HG03432 (cell line): ENCODE results near the gene AMELX.

ENCODE experiments used
- ATAC-seq: cut with Tn5 transposase; IDR thresholded peaks from one replicate; pipeline ENCODE4 v1.9.1; 2021; ENCODE audit warnings: mild to moderate bottlenecking, moderate library complexity; ENCODE audit not compliant: unreplicated experiment

Gene AMELX

GRCh38 chrX:11305641-11306040 lies 12.4 kb downstream of the AMELX start:
- ATAC-seq: no peak

DNA sequence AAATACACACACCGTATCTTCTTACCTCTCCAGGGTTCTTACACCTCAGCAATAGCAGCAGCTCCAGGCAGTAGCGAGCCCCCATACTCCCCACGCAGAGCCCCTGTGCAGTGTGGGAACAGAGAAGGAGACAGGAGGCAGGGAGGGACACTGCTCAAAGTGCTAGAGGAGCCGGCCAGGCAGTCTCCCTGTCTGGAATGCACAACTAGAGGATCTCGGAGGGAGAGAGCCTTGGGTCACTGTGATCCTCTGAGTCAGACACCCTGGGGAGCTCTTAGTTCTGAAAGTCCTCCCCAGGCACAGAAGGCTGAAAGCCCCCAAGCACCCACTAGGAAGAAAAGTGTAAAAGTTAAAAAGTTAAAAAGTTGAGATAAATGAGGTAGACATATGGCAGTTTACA lies 16.0 kb downstream of the AMELX start:
- ATAC-seq: no peak

- ATAC-seq: no peak
These were observed 18.5 kb downstream of the AMELX start for GRCh38 chrX:11311706-11312105.

DNA sequence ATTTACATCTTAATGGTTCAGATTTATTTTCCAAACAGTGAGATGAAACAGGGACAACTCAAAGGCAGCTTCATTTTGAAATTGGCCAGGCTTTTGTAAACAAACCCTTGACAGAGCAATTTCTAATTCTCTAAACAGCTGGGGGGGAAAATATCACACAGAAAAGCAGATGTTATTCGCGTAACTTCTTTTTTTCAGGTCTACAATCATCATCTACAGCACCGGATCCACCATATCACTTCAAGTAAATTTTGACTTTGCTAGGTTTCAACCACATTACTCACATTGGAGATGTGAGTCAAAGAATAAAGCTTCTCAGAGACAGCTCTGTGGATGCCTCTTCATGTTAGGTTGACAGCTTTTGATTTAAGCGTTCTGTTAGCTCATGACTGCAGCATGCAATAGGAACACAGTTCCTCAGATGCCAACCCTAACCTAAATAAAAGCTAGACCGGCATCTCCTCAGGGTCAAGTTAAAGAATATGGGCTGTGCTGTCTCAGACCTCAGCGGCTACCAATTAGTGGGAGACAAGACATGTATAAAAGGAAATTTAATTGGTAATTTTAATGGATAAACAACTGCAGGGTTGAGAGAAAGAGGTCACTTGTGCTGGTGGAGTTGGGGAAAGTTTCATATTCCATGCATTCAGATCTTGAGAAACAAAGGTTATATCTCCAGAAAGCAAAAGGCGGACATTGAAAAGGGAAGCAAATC lies 26.8 kb downstream of the AMELX start:
- no peak for ATAC-seq

DNA sequence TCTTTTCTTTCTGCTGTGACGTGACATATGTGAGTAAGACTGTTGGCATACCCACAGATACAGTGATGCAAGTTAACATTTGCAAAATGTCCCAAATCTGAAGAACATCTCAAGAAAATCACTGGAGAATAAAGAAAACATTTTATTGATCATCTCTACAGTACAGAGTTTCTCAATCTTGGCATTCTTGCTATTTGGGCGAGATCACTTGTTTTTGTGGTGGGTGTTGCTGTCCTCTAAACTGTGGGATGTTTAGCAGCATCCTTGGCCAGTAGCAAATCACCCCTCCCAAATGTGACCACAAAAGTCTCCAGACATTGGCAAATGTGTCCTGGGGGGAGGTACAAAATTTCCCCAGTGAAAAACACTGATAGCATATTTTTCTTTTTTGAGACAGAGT lies 28.8 kb downstream of the AMELX start:
- ATAC-seq: no peak

- no peak for ATAC-seq
These were observed 34.9 kb downstream of the AMELX start for GRCh38 chrX:11328134-11328533.

DNA sequence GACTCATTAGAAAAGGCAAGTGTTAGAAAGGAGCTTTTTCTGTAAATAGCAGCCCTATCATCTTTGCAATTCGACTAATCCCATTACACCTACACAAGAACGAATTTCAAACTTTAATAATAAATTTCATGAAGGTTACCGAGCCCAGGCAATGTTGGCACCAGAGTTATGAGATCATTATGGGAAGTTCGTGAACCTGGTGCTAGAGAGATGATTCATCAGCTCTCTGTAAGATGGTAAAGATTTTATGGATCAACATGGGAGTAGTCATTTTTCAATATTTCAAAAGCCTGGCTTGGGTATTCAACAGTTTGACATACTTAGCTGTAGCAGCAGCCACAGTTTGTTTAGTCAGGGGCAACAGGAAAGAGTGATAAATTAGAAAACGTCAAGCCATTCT lies 35.8 kb downstream of the AMELX start:
- ATAC-seq: no peak

GRCh38 chrX:11331788-11332187 lies 38.6 kb downstream of the AMELX start:
- ATAC-seq: no peak

- ATAC-seq: no peak
These were observed 41.0 kb downstream of the AMELX start for GRCh38 chrX:11334165-11334564.

GRCh38 chrX:11336201-11336600 lies 43.0 kb downstream of the AMELX start:
- no peak for ATAC-seq

DNA sequence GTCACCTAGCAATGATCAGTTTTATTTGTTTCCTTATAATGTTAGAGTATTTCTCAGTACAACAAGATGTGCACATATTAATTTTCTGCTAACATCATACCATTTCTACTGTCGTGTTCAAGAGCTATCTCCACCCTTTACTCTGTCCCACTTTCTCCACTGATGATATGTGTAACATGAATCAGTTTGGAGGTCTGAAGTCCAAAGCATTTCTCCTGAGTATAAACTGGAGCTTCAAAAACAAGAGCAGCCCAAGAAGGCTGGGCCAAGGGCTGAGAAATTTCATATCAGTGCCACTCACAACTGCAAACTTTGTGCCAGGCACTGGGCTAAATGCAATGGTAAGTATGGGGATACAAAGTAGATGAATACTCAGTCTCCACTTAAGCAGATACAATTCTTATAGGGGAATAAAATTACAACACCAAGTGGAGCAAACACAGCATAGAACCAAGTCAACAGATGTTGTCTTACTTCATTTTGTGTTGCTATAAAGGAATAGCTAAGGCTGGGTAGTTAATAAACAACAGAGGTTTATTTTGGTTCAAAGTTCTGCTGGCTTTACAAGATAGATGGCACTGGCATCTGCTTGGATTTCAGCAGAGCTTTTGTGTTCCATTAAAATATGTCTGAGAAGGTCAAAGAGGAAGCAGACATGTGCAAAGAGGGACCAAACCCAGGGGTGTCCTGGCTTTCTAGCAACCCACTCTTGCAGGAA lies 44.2 kb downstream of the AMELX start:
- ATAC-seq: no peak

- peak; percentile 86 for ATAC-seq
These were observed 48.3 kb downstream of the AMELX start for GRCh38 chrX:11341274-11342201.

- no peak for ATAC-seq
These were observed 49.5 kb downstream of the AMELX start for GRCh38 chrX:11342673-11343072.

DNA sequence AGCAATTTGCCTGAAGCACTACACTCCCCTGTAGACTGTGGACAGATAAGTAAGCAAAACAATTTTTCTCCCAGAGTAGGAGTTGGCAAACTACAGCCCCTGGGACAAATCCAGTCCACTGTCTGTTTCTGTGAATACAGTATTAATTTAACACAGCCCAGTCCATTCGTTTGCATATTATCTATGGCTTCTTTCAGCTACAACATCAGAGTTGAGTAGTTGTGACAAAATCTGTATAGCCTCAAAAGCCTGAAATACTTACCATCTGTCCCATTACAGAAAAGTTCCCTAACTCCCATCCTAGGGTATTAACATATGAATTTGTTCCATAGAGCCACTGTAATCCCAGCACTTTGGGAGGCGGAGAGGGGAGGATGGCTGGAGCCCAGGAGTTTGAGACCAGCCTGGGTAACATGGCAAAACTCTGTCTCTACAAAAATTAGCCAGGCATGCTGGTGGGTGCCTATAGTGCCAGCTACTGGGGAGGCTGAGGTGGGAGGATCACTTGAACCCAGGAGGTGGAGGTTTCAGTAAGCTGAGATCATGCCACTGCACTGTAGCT lies 53.0 kb downstream of the AMELX start:
- ATAC-seq: no peak

GRCh38 chrX:11347300-11347699 lies 54.1 kb downstream of the AMELX start:
- no peak for ATAC-seq

- ATAC-seq: no peak
These were observed 55.8 kb downstream of the AMELX start for GRCh38 chrX:11349020-11349419.

- ATAC-seq: no peak
These were observed 56.6 kb downstream of the AMELX start for GRCh38 chrX:11349661-11350337.
